A549 (cell line): ENCODE results near the gene TMEM183A. TPM values are rescaled to one million over a fixed set of nuclear protein-coding genes. Genes with fewer than 3 reads are reported as not detected.

Source experiments
- ATAC-seq, 2 experiments: fragments of 200-7000 bp in 1 of 2; fragments of >200 bp in 1 of 2; cut with Nextera tagmentation in 1 of 2; cut with Tn5 transposase in 1 of 2; 3 replicates each; pipeline versions ENCODE4 v1.8.0 to v1.9.1; 2018 to 2020; ENCODE audit warnings: mild to moderate bottlenecking in 1 of 2, moderate library complexity in 1 of 2
- CTCF ChIA-PET: fragments of 300-600 bp; sonication (Branson Sonifier 250); formaldehyde crosslinking; extraction: SDS; loops from one replicate; lab custom pipeline; 2021; ENCODE audit warnings: antibody characterized with exemption, inconsistent platforms; lab: Yijun Ruan, JAX
- POLR2A ChIA-PET: fragments of 350-600 bp; formaldehyde crosslinking; extraction: SDS; loops from one replicate; lab custom pipeline; 2021; ENCODE audit warnings: antibody characterized with exemption, inconsistent platforms; lab: Yijun Ruan, JAX
- DNase-seq, 2 experiments: peaks; one replicate each; pipeline versions ENCODE4 v3.0.0 to v3.0.0-alpha.2; 2011 to 2016; ENCODE audit warnings: low read depth in 1 of 2, low spot score in 1 of 2
- FAIRE-seq: peaks from 2 replicates; lab custom pipeline; 2011; peaks lifted over from hg19 to GRCh38; lab: Jason Lieb, UNC
- H3K27ac ChIP-seq, 2 experiments: fragments of >200 bp; sonication (Bioruptor Twin); formaldehyde crosslinking; 3 replicates each; pipeline ENCODE4 v1.5.1; 2016 to 2017
- H3K4me1 ChIP-seq: fragments of >200 bp; sonication (Bioruptor Twin); formaldehyde crosslinking; 3 replicates; pipeline ENCODE4 v1.6.1; 2016
- H3K4me2 ChIP-seq: fragments of >200 bp; sonication (Bioruptor Twin); formaldehyde crosslinking; 3 replicates; pipeline ENCODE4 v1.6.1; 2016
- H3K4me3 ChIP-seq: fragments of >200 bp; sonication (Bioruptor Twin); formaldehyde crosslinking; 3 replicates; pipeline ENCODE4 v1.5.1; 2016
- H3K9me3 ChIP-seq: fragments of >200 bp; sonication (Bioruptor Twin); formaldehyde crosslinking; 3 replicates; pipeline ENCODE4 v1.6.1; 2016
- BCL3 ChIP-seq: fragments of >200 bp; sonication (Bioruptor Twin); formaldehyde crosslinking; IDR thresholded peaks from 3 replicates; pipeline ENCODE4 v1.6.1; 2016
- BHLHE40 ChIP-seq: IDR thresholded peaks from 2 replicates; pipeline ENCODE4 v1.6.1; 2012; ENCODE audit warnings: low read depth, low read length, inconsistent platforms
- CBX2 ChIP-seq: fragments of 200-600 bp; sonication (generic); IDR thresholded peaks from 2 replicates; pipeline ENCODE4 v1.6.1; 2016; ENCODE audit warnings: low read depth, mild to moderate bottlenecking, borderline replicate concordance
- CHD2 ChIP-seq: fragments of 150-350 bp; IDR thresholded peaks from 2 replicates; pipeline ENCODE4 v1.6.1; 2014; ENCODE audit warnings: low read length; ENCODE audit not compliant: partially characterized antibody
- CHD4 ChIP-seq: fragments of 200-600 bp; sonication (generic); IDR thresholded peaks from 2 replicates; pipeline ENCODE4 v1.6.1; 2016; ENCODE audit warnings: antibody characterized with exemption, mild to moderate bottlenecking, borderline replicate concordance
- CTCF ChIP-seq: fragments of >200 bp; sonication (Bioruptor Twin); formaldehyde crosslinking; IDR thresholded peaks from 3 replicates; pipeline ENCODE4 v1.5.1; 2016
- EHF ChIP-seq: fragments of 250-450 bp; sonication (Bioruptor Pico); IDR thresholded peaks from 2 replicates; pipeline ENCODE4 v1.5.0; 2020; ENCODE audit warnings: mild to moderate bottlenecking
- EHMT2 ChIP-seq: fragments of 200-600 bp; sonication (generic); IDR thresholded peaks from 2 replicates; pipeline ENCODE4 v1.6.1; 2016; ENCODE audit warnings: antibody characterized with exemption, low read depth, mild to moderate bottlenecking, moderate library complexity
- FOSB ChIP-seq: fragments of 250-450 bp; sonication (Bioruptor Pico); IDR thresholded peaks from 2 replicates; pipeline ENCODE4 v1.5.0; 2020; ENCODE audit warnings: mild to moderate bottlenecking, moderate library complexity
- FOXS1 ChIP-seq: fragments of 250-450 bp; sonication (Bioruptor Pico); IDR thresholded peaks from 2 replicates; pipeline ENCODE4 v1.5.0; 2020; ENCODE audit warnings: mild to moderate bottlenecking, moderate library complexity
- HDAC2 ChIP-seq: fragments of 200-600 bp; sonication (generic); IDR thresholded peaks from 2 replicates; pipeline ENCODE4 v1.6.1; 2016
- HOXB5 ChIP-seq: fragments of 250-450 bp; sonication (Bioruptor Pico); IDR thresholded peaks from 2 replicates; pipeline ENCODE4 v1.5.0; 2020; ENCODE audit warnings: mild to moderate bottlenecking, moderate library complexity
- JUNB ChIP-seq: fragments of >200 bp; sonication (Bioruptor Twin); formaldehyde crosslinking; IDR thresholded peaks from 2 replicates; pipeline ENCODE4 v1.6.1; 2016
- MAFK ChIP-seq: fragments of 450-650 bp; IDR thresholded peaks from 2 replicates; pipeline ENCODE4 v1.6.1; 2014; ENCODE audit not compliant: partially characterized antibody
- NPAS2 ChIP-seq: fragments of 250-450 bp; sonication (Bioruptor Pico); IDR thresholded peaks from 2 replicates; pipeline ENCODE4 v1.8.0; 2022; ENCODE audit warnings: mild to moderate bottlenecking, moderate library complexity, borderline replicate concordance
- PBX3 ChIP-seq: IDR thresholded peaks from 2 replicates; pipeline ENCODE4 v1.6.1; 2012
- POLR2AphosphoS2 ChIP-seq: conservative IDR thresholded peaks from 2 replicates; pipeline ENCODE4 v1.6.1; 2012; ENCODE audit warnings: low read length, improper control_type of control experiment, inconsistent platforms
- RAD21 ChIP-seq, 2 experiments: fragments of >200 bp in 1 of 2; sonication (Bioruptor Twin) in 1 of 2; formaldehyde crosslinking in 1 of 2; IDR thresholded peaks in 1 of 2; conservative IDR thresholded peaks in 1 of 2; 2 replicates in 1 of 2; 3 replicates in 1 of 2; pipeline ENCODE4 v1.6.1; 2012 to 2018; ENCODE audit warnings: inconsistent platforms in 1 of 2
- RCOR1 ChIP-seq: fragments of 150-350 bp; IDR thresholded peaks from 2 replicates; pipeline ENCODE4 v1.6.1; 2014; ENCODE audit warnings: antibody characterized with exemption, low read length, low read depth
- SMC3 ChIP-seq: fragments of >200 bp; sonication (Bioruptor Twin); formaldehyde crosslinking; IDR thresholded peaks from 3 replicates; pipeline ENCODE4 v1.6.1; 2018; ENCODE audit warnings: inconsistent platforms
- ZC3H11A ChIP-seq: fragments of 450-650 bp; IDR thresholded peaks from 2 replicates; pipeline ENCODE4 v1.6.1; 2014; ENCODE audit warnings: antibody characterized with exemption, mild to moderate bottlenecking
- WGBS: methylation state at CpG from one replicate; pipeline ENCODE4 v1.1.6; 2017; ENCODE audit errors: missing lambda C conversion rate; 5-methylcytosine and 5-hydroxymethylcytosine counted together
- polyA plus RNA-seq, 4 experiments: library from polyadenylated mRNA; depleted of rRNA in 3 of 4; stranded (reverse); fragments of >200 nt; fragmentation: RNase III in 1 of 4; extraction: RNeasy Plus Mini Kit Qiagen cat#74134 plus additional on column Dnase treatment in 1 of 4; gene quantifications; 2 replicates in 3 of 4; 3 replicates in 1 of 4; pipeline ENCODE4 v1.2.3, GENCODE V29; 2011 to 2017
- TF ChIP-seq, protein P1 (sequence below): fragments of 250-450 bp; sonication (Bioruptor Pico); IDR thresholded peaks from 2 replicates; pipeline ENCODE4 v1.5.0; 2021; ENCODE audit warnings: mild to moderate bottlenecking, moderate library complexity, borderline replicate concordance
- TF ChIP-seq, protein P2 (sequence below): fragments of 450-650 bp; IDR thresholded peaks from 2 replicates; pipeline ENCODE4 v1.6.1; 2014; ENCODE audit warnings: antibody characterized with exemption

The TMEM183A gene
- polyA plus RNA-seq, 2 of the 4 experiments (the other 2 are of a cell fraction): 48.4 to 114 TPM

DNA sequence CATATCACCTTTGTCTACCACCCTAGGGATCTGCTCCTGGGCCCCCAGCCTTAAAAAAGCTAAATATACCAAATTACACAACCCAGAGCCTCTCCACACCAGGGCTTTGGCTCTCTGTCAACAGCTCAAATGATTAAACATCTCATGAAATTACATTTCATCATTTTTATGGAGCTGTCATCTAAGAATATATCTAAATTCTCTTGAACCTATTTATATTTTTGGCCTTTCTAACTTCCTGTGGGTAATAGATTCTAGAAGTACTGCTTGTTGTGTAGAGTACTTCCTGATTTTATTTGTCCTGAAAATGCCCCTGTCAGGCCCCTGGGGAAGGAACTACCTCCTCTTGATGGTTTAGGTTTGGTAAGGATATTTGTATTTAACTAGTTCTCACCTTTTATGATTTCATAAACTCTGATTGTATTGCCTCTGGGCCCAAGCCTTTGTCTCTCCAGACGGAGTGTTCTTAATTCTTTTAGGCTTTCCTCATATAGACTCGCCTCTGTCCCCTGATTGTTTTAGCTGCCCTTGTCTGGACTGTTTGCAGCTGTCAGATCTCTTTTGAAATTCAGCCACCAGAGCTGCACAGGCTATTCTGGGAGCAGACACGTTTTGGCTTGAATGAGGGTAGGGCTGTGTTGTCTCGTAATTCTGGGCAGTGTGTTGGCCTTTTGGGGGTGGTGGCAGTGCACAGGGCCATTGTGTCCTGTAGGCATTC, 62.0 kb downstream of the TMEM183A start:
- no peak for FAIRE-seq
- TF ChIP-seq PBX3 (no peak), MAFK (no peak), NPAS2 (CRISPR knock-in tag) (no peak), HDAC2 (no peak), POLR2AphosphoS2 (no peak), CHD2 (no peak), CBX2 (no peak), BCL3 (no peak), JUNB (no peak), RCOR1 (no peak), RAD21 (conservative IDR thresholded peaks at IDR 0.05 in 1 of 2, IDR thresholded peaks at IDR 0.05 in 1 of 2) (no peak), CTCF (no peak), SMC3 (no peak), ZC3H11A (no peak)
- TF ChIP-seq, protein P1, sequence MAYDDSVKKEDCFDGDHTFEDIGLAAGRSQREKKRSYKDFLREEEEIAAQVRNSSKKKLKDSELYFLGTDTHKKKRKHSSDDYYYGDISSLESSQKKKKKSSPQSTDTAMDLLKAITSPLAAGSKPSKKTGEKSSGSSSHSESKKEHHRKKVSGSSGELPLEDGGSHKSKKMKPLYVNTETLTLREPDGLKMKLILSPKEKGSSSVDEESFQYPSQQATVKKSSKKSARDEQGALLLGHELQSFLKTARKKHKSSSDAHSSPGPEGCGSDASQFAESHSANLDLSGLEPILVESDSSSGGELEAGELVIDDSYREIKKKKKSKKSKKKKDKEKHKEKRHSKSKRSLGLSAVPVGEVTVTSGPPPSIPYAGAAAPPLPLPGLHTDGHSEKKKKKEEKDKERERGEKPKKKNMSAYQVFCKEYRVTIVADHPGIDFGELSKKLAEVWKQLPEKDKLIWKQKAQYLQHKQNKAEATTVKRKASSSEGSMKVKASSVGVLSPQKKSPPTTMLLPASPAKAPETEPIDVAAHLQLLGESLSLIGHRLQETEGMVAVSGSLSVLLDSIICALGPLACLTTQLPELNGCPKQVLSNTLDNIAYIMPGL (CRISPR knock-in tag): no peak
- POLR2A ChIA-PET: no interaction called here
- Histone ChIP-seq H3K9me3 (no peaks in the 10 kb centered on the region), H3K4me3 (no peak overlapping the region), H3K4me1 (peaks cover 3% of the 10 kb centered on the region; the same call in 1 of the 3 replicates), H3K27ac (no peak overlapping the region), H3K4me2 (no peak overlapping the region)
- DNase-seq: no peak
- WGBS: 42% methylated on average over 4 of the region's 4 CpGs
- CTCF ChIA-PET: interaction anchor here (1.0 to 30.5 kb wide), 4 partner anchors 12 to 198 kb away, joined by 3 to 300 read pairs (median 4); no protein-coding TSS in a partner anchor
- ATAC-seq: no peak

DNA sequence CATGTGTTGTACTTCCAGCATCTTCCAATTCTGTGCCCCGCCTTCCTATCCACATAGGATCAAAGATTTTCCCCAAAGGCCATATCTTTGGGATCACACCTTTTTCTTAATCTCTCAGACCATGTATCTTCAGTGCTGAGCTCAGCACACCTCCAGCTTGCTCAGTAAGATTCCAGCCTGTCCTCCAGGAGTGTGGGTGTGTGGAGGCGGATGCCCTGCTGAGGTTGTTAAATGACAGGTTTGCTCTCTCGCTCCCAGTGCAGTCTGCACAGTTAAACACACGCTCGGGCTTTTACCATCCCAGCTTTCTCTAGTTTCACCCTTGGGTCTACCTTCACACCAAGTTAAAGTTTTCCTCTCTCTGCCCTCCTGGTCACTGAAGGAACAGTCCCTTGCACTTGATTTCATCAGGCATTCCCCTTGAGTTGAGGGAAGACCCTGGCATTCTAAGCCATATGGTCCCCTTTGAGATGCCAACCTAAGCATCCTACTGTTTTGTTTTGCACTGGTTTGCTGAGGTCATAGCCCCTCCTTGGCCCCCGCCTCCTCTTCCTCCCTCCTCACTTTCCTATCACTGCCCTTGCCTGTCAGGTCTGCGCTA, 64.9 kb downstream of the TMEM183A start:
- Histone ChIP-seq H3K27ac (0 out of 6 replicates have a peak overlapping the region, but pooled peaks of 1 of the 2 experiments have one; percentile 10), H3K4me3 (no peak overlapping the region), H3K4me2 (no peak overlapping the region), H3K9me3 (no peaks in the 10 kb centered on the region), H3K4me1 (peaks cover 3% of the 10 kb centered on the region; the same call in 1 of the 3 replicates)
- FAIRE-seq: no peak
- no peak for TF ChIP-seq FOXS1 (CRISPR knock-in tag)
- no peak for TF ChIP-seq EHMT2
- no peak for TF ChIP-seq FOSB
- no peak for TF ChIP-seq CHD4
- TF ChIP-seq, protein P2, sequence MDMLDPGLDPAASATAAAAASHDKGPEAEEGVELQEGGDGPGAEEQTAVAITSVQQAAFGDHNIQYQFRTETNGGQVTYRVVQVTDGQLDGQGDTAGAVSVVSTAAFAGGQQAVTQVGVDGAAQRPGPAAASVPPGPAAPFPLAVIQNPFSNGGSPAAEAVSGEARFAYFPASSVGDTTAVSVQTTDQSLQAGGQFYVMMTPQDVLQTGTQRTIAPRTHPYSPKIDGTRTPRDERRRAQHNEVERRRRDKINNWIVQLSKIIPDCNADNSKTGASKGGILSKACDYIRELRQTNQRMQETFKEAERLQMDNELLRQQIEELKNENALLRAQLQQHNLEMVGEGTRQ: no peak
- TF ChIP-seq, protein P1 (CRISPR knock-in tag): no peak
- TF ChIP-seq HOXB5 (CRISPR knock-in tag): no peak
- TF ChIP-seq BHLHE40: no peak
- no peak for TF ChIP-seq MAFK
- TF ChIP-seq HDAC2: no peak
- TF ChIP-seq EHF: no peak
- no peak for ATAC-seq
- no peak for DNase-seq
- 63% methylated on average over 7 of the region's 7 CpGs for WGBS
- CTCF ChIA-PET: interaction anchor here (0.8 to 30.5 kb wide), 6 partner anchors 9 to 100 kb away, joined by 3 to 300 read pairs (median 3); no protein-coding TSS in a partner anchor
- POLR2A ChIA-PET: no interaction called here
